ENCODE measurements around the gene TBC1D22A. TPM values are rescaled to one million over a fixed set of nuclear protein-coding genes. Genes with fewer than 3 reads are reported as not detected.

The TBC1D22A gene
- total RNA-seq, 1 experiment from 2014 or later, result 14.3 TPM

DNA sequence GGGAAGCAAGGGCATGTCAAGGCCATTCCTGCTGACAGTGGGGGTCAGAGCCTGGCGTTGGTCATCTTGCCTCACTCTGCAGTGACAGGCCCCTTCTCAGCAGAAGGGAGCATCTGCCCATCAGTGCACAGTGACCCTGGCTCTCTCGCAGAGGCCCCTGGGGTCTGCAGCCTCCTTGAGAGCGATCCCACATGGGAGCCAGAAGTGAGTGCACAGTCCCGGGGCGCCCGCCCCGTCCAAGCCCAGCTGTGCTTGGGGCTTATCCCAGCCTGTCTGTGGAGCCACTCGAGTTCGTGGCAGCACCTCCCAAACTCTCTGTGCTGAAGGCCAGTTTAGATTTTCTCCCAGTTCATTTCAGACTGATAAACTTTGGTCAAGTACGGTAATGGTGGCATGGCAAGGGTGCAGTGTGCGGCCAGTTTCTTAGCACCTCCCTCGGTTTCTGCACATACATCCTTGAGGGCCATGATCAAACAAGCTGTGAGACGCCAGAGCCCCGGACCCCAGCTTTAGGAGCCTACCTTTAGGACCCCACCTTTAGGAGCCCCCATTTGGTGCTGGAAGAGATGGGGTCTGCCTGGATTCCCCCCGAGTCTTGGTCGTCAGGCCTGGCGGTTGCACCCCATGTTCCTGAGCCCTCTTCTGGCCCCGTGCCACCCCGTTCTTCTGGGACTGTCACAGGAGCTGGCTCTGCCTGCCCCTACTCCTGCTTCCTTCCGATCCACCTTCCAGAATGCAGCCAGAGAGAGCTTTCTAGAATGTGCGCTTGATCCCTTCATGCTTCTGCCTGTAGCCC lies 369.4 kb downstream of the TBC1D22A start:
- no TSS peak for BruUV-seq (replicated peaks)
- POLR2A ChIA-PET (ENCODE audit: unreplicated experiment), result no interaction called here
- CTCF ChIA-PET, result no interaction called here

DNA sequence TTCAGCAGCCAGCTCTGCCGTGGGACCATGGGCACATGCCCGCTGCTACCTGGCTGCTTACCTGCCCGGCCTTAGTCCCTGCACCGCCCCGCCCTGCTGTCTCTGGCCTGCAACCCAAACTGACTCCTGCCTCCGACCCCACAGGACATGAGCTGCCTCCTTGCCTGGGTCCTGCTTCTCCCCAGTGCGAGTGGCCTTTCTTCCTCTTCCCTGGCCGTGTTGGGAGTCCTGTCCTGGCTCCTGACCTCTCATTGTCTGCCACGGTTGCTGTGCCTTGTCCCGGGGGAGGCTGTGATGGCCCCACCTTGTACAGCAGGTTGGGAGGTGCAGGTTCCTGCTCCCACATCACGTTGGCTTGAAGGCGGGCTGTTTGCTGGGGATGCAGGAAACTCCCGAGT lies 370.0 kb downstream of the TBC1D22A start:
- POLR2A ChIA-PET (ENCODE audit: unreplicated experiment), result no interaction called here
- Histone ChIP-seq H3K27me3 (ENCODE audit: low read length) (no peaks in the 10 kb centered on the region), H3K4me2 (ENCODE audit: low read length) (no peak overlapping the region), H3K9me3 (ENCODE audit: low read length) (no peaks in the 10 kb centered on the region), H3K9ac (ENCODE audit: low read length) (no peak overlapping the region), H3K79me2 (ENCODE audit: low read length) (no peaks in the 10 kb centered on the region), H4K20me1 (ENCODE audit: low read length) (no peaks in the 10 kb centered on the region), H3K27ac (ENCODE audit: low read length) (no peak overlapping the region), H3K36me3 (ENCODE audit: low read depth, low read length) (no peaks in the 10 kb centered on the region), H3F3A (ENCODE audit: low read length, unreplicated experiment) (peaks cover 5% of the 10 kb centered on the region), H2AFZ (ENCODE audit: low read length) (no peak overlapping the region), H3K9me2 (replicated peaks; ENCODE audit: low read length) (no peaks in the 10 kb centered on the region), H3K4me1 (ENCODE audit: insufficient read depth, low read length) (peaks cover 14% of the 10 kb centered on the region), H3K4me3 (ENCODE audit: low read length) (no peak overlapping the region)
- CTCF ChIA-PET, result no interaction called here
- BruUV-seq (replicated peaks), result no TSS peak
- intact Hi-C loops (cut with micrococcal nuclease), result no loop called here
- TF ChIP-seq EZH2phosphoT487 (IDR thresholded peaks at IDR 0.05; ENCODE audit: borderline replicate concordance, low read length) (no peak), EZH2 (IDR thresholded peaks at IDR 0.05; ENCODE audit: low read length, unreplicated experiment) (no peak)
- TF ChIP-seq, protein P1, sequence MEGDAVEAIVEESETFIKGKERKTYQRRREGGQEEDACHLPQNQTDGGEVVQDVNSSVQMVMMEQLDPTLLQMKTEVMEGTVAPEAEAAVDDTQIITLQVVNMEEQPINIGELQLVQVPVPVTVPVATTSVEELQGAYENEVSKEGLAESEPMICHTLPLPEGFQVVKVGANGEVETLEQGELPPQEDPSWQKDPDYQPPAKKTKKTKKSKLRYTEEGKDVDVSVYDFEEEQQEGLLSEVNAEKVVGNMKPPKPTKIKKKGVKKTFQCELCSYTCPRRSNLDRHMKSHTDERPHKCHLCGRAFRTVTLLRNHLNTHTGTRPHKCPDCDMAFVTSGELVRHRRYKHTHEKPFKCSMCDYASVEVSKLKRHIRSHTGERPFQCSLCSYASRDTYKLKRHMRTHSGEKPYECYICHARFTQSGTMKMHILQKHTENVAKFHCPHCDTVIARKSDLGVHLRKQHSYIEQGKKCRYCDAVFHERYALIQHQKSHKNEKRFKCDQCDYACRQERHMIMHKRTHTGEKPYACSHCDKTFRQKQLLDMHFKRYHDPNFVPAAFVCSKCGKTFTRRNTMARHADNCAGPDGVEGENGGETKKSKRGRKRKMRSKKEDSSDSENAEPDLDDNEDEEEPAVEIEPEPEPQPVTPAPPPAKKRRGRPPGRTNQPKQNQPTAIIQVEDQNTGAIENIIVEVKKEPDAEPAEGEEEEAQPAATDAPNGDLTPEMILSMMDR (conservative IDR thresholded peaks at IDR 0.05; ENCODE audit: low read depth, low read length), result no peak
- ATAC-seq, result no peak
- DNase-seq, result no peak

More for the DNA sequence above, 369.4 kb downstream of the TBC1D22A start:
- DNase-seq (no peak), ATAC-seq (no peak)
- TF ChIP-seq, protein P1 (conservative IDR thresholded peaks at IDR 0.05; ENCODE audit: low read depth, low read length), result no peak
- no peak for TF ChIP-seq EZH2 (IDR thresholded peaks at IDR 0.05; ENCODE audit: low read length, unreplicated experiment)
- TF ChIP-seq EZH2phosphoT487 (IDR thresholded peaks at IDR 0.05; ENCODE audit: borderline replicate concordance, low read length), result no peak
- no peak overlapping the region for H3K9ac ChIP-seq (ENCODE audit: low read length)
- H3K27ac ChIP-seq (ENCODE audit: low read length), result no peak overlapping the region
- H3F3A ChIP-seq (ENCODE audit: low read length, unreplicated experiment), result peaks cover 5% of the 10 kb centered on the region
- H2AFZ ChIP-seq (ENCODE audit: low read length), result no peak overlapping the region
- no peaks in the 10 kb centered on the region for H3K79me2 ChIP-seq (ENCODE audit: low read length)
- no peak overlapping the region for H3K4me3 ChIP-seq (ENCODE audit: low read length)
- H3K27me3 ChIP-seq (ENCODE audit: low read length), result no peaks in the 10 kb centered on the region
- H3K36me3 ChIP-seq (ENCODE audit: low read depth, low read length), result no peaks in the 10 kb centered on the region
- no peaks in the 10 kb centered on the region for H3K9me3 ChIP-seq (ENCODE audit: low read length)
- H3K4me2 ChIP-seq (ENCODE audit: low read length), result no peak overlapping the region
- no peaks in the 10 kb centered on the region for H4K20me1 ChIP-seq (ENCODE audit: low read length)
- H3K4me1 ChIP-seq (ENCODE audit: insufficient read depth, low read length), result peaks cover 14% of the 10 kb centered on the region
- H3K9me2 ChIP-seq (replicated peaks; ENCODE audit: low read length), result no peaks in the 10 kb centered on the region
- intact Hi-C loops (cut with micrococcal nuclease), result no loop called here

Measured in PC-3 (cell line).